Memory B cell (primary cell): Measurements from ENCODE around the gene SMAP2.

Source experiments
- ATAC-seq: fragments of 150-1000 bp; cut with Tn5 transposase; 2 replicates; pipeline ENCODE4 v1.10.0; 2021; ENCODE audit warnings: low read depth, mild to moderate bottlenecking, moderate library complexity
- DNase-seq, 2 donors: peaks; one replicate each; pipeline ENCODE4 v3.0.0; 2022; ENCODE audit warnings: low spot score in 2 of 2
- H3K27ac Mint-ChIP-seq: one replicate; pipeline ENCODE4 v1.8.0; 2022; ENCODE audit warnings: mild to moderate bottlenecking, moderate library complexity, mixed read lengths
- H3K27me3 Mint-ChIP-seq: one replicate; pipeline ENCODE4 v1.8.0; 2022; ENCODE audit warnings: mixed read lengths
- H3K36me3 Mint-ChIP-seq: one replicate; pipeline ENCODE4 v1.8.0; 2022; ENCODE audit warnings: mild to moderate bottlenecking, mixed read lengths
- H3K4me1 Mint-ChIP-seq: one replicate; pipeline ENCODE4 v1.8.0; 2022; ENCODE audit warnings: mixed read lengths
- H3K4me3 Mint-ChIP-seq: one replicate; pipeline ENCODE4 v1.8.0; 2022; ENCODE audit warnings: mild to moderate bottlenecking, moderate library complexity, mixed read lengths
- H3K9me3 Mint-ChIP-seq: one replicate; pipeline ENCODE4 v1.8.0; 2022; ENCODE audit warnings: mixed read lengths

The SMAP2 gene

DNA sequence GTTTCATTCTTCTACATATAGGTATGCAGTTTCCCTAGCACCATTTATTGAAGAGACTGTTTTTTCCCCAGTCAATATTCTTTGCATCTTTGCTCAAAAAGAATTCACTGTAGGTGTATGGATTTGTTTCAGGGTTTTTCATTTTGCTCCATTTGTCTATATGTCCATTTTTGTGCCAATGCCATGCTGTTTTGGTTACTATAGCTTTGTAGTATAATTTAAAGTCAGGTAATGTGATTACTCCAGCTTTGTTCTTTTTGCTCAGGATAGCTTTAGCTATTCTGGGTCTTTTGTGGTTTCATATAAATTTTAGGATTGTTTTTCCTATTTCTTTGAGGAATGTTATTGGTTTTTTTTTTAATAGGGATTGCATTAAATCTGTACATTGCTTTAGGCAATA, 15.9 kb upstream of the SMAP2 start:
- Mint-ChIP-seq H3K36me3 (peaks cover 10% of the 10 kb centered on the region), H3K9me3 (peaks cover 5% of the 10 kb centered on the region), H3K27ac (no peak overlapping the region), H3K27me3 (no peaks in the 10 kb centered on the region), H3K4me3 (no peak overlapping the region), H3K4me1 (peaks cover 35% of the 10 kb centered on the region)
- no peak for ATAC-seq
- DNase-seq: no peak

GRCh38 chr1:40360631-40361030, 12.9 kb upstream of the SMAP2 start:
- no peak overlapping the region for H3K4me3 Mint-ChIP-seq
- no peak overlapping the region for H3K27ac Mint-ChIP-seq
- H3K4me1 Mint-ChIP-seq: peaks cover 34% of the 10 kb centered on the region
- DNase-seq: no peak
- peaks cover 5% of the 10 kb centered on the region for H3K9me3 Mint-ChIP-seq
- no peak for ATAC-seq
- peaks cover 10% of the 10 kb centered on the region for H3K36me3 Mint-ChIP-seq
- H3K27me3 Mint-ChIP-seq: no peaks in the 10 kb centered on the region

DNA sequence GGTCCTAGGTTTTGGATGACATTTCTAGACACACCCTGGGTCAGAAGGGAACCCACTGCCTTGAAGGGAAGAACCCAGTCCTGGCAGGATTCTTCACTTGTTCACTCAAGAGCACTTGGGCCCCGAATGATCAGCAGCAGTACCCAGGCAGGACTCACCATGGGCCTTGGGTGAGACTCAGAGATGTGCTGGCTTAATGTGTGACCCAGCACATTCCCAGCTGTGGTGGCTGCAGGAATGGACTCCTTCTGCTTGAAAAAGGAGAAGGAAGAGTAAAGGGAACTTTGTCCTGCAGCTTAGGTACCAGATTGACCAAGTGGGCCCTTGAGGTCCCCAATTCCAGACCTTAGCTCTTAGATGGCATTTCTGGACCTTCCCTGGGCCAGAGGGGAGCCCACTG, 12.3 kb upstream of the SMAP2 start:
- no peak for ATAC-seq
- Mint-ChIP-seq H3K36me3 (peaks cover 10% of the 10 kb centered on the region), H3K27ac (no peak overlapping the region), H3K9me3 (peaks cover 5% of the 10 kb centered on the region), H3K4me1 (peaks cover 28% of the 10 kb centered on the region), H3K27me3 (no peaks in the 10 kb centered on the region), H3K4me3 (no peak overlapping the region)
- no peak for DNase-seq

DNA sequence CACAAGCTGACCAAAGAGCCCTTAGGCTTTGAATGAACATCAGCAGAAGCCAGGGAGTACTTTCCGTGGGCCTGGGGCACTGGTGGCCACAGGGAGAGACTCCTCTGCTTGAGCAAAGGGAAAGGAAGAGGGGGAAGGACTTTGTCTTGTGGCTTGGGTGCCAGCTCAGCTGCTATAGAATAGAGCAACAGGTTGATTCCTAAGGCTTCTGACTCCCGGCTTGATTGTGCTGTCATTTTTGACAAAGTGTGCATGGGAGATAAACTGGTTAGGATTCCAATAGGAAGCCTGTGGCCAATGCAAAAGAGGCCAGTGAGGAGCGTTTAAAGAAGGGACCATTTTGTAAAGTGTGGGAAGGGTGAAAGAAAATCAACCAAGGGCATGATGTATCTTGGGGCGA, 11.9 kb upstream of the SMAP2 start:
- H3K4me1 Mint-ChIP-seq: peaks cover 24% of the 10 kb centered on the region

DNA sequence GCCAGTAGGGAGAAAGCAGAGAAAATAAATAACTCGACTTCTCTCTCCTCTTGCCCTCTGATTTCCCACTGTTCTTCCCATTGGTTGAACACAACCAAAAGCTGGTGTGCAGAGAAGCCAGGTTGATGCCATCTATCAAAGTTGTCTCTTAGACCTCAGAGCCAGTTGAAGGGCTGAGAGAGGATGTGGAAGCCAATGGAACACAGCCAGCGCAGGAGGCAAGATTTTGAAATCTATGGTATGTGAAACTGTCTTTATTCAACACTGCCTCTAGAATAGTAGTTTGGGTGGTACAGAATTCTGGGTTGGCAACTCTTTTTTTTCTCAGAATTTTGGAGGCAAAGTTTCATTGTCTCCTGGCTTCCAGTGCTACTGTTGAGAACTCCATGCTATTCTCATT, 11.3 kb upstream of the SMAP2 start:
- H3K36me3 Mint-ChIP-seq: peaks cover 10% of the 10 kb centered on the region
- H3K4me3 Mint-ChIP-seq: no peak overlapping the region
- ATAC-seq (no peak), DNase-seq (no peak)
- H3K4me1 Mint-ChIP-seq: peaks cover 19% of the 10 kb centered on the region
- peaks cover 5% of the 10 kb centered on the region for H3K9me3 Mint-ChIP-seq
- H3K27ac Mint-ChIP-seq: no peak overlapping the region
- H3K27me3 Mint-ChIP-seq: no peaks in the 10 kb centered on the region

More for the DNA sequence above, 11.9 kb upstream of the SMAP2 start:
- peaks cover 5% of the 10 kb centered on the region for H3K9me3 Mint-ChIP-seq
- H3K4me3 Mint-ChIP-seq: no peak overlapping the region
- peaks cover 10% of the 10 kb centered on the region for H3K36me3 Mint-ChIP-seq
- H3K27ac Mint-ChIP-seq: peak overlapping the region; percentile 7
- DNase-seq (no peak), ATAC-seq (no peak)
- no peaks in the 10 kb centered on the region for H3K27me3 Mint-ChIP-seq

DNA sequence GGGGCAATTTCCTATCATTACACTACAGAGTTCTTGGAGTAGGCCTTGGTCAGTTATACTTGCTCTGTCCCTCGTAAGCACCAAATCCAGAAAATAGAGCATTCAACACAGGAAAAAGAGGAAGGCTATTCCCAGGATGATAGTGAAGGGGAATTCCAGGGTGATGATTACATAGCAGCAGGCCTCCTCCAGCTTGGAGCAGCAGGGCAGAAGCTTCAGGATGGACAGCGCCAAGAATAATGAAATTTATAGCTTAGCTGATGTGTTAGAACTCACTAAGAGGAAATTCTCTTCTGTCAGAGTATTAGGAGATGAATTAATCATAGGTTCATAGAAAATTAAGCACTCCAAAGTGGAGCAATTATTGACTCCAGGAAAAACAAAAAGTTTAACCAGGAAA, 10.8 kb upstream of the SMAP2 start:
- H3K27me3 Mint-ChIP-seq: no peaks in the 10 kb centered on the region
- ATAC-seq (no peak), DNase-seq (no peak)
- H3K4me1 Mint-ChIP-seq: peaks cover 19% of the 10 kb centered on the region
- H3K9me3 Mint-ChIP-seq: peaks cover 5% of the 10 kb centered on the region
- no peak overlapping the region for H3K27ac Mint-ChIP-seq
- H3K36me3 Mint-ChIP-seq: peaks cover 10% of the 10 kb centered on the region
- H3K4me3 Mint-ChIP-seq: no peak overlapping the region

- Mint-ChIP-seq H3K36me3 (peaks cover 8% of the 10 kb centered on the region), H3K27me3 (no peaks in the 10 kb centered on the region), H3K4me1 (peaks cover 19% of the 10 kb centered on the region), H3K9me3 (peaks cover 4% of the 10 kb centered on the region), H3K27ac (peak overlapping the region; percentile 74), H3K4me3 (no peak overlapping the region)
- DNase-seq (peak in 1 of 2 donors; percentile 62), ATAC-seq (peak; percentile 100)
These were observed 9.8 kb upstream of the SMAP2 start for GRCh38 chr1:40363721-40364120.

GRCh38 chr1:40371707-40372258, 1.7 kb upstream of the SMAP2 start:
- ATAC-seq (no peak), DNase-seq (no peak)
- Mint-ChIP-seq H3K27me3 (no peaks in the 10 kb centered on the region), H3K4me3 (no peak overlapping the region), H3K27ac (peak overlapping the region; percentile 18), H3K9me3 (no peaks in the 10 kb centered on the region), H3K4me1 (peaks cover 25% of the 10 kb centered on the region), H3K36me3 (peaks cover 15% of the 10 kb centered on the region)

GRCh38 chr1:40372658-40373322, 737 bp upstream of the SMAP2 start:
- DNase-seq (no peak), ATAC-seq (no peak)
- H3K27ac Mint-ChIP-seq: peak overlapping the region; percentile 100
- no peaks in the 10 kb centered on the region for H3K27me3 Mint-ChIP-seq
- H3K4me3 Mint-ChIP-seq: peak overlapping the region; percentile 98
- no peaks in the 10 kb centered on the region for H3K9me3 Mint-ChIP-seq
- H3K36me3 Mint-ChIP-seq: peaks cover 22% of the 10 kb centered on the region
- H3K4me1 Mint-ChIP-seq: peaks cover 32% of the 10 kb centered on the region

GRCh38 chr1:40377512-40377911, 4.0 kb downstream of the SMAP2 start:
- peak overlapping the region; percentile 57 for H3K4me3 Mint-ChIP-seq
- ATAC-seq (no peak), DNase-seq (no peak)
- peaks cover 30% of the 10 kb centered on the region for H3K36me3 Mint-ChIP-seq
- no peaks in the 10 kb centered on the region for H3K27me3 Mint-ChIP-seq
- H3K27ac Mint-ChIP-seq: peak overlapping the region; percentile 100
- no peaks in the 10 kb centered on the region for H3K9me3 Mint-ChIP-seq
- H3K4me1 Mint-ChIP-seq: peaks cover 50% of the 10 kb centered on the region

GRCh38 chr1:40379785-40380452, 6.4 kb downstream of the SMAP2 start:
- Mint-ChIP-seq H3K4me3 (no peak overlapping the region), H3K27ac (peak overlapping the region; percentile 100), H3K36me3 (peaks cover 34% of the 10 kb centered on the region), H3K9me3 (no peaks in the 10 kb centered on the region), H3K27me3 (no peaks in the 10 kb centered on the region), H3K4me1 (peaks cover 58% of the 10 kb centered on the region)
- ATAC-seq (no peak), DNase-seq (no peak)

- peak overlapping the region; percentile 100 for H3K27ac Mint-ChIP-seq
- H3K27me3 Mint-ChIP-seq: no peaks in the 10 kb centered on the region
- H3K4me1 Mint-ChIP-seq: peaks cover 61% of the 10 kb centered on the region
- peaks cover 34% of the 10 kb centered on the region for H3K36me3 Mint-ChIP-seq
- peak overlapping the region; percentile 85 for H3K4me3 Mint-ChIP-seq
- DNase-seq: no peak
- no peak for ATAC-seq
- H3K9me3 Mint-ChIP-seq: no peaks in the 10 kb centered on the region
These were observed 7.3 kb downstream of the SMAP2 start for GRCh38 chr1:40380817-40381216.

DNA sequence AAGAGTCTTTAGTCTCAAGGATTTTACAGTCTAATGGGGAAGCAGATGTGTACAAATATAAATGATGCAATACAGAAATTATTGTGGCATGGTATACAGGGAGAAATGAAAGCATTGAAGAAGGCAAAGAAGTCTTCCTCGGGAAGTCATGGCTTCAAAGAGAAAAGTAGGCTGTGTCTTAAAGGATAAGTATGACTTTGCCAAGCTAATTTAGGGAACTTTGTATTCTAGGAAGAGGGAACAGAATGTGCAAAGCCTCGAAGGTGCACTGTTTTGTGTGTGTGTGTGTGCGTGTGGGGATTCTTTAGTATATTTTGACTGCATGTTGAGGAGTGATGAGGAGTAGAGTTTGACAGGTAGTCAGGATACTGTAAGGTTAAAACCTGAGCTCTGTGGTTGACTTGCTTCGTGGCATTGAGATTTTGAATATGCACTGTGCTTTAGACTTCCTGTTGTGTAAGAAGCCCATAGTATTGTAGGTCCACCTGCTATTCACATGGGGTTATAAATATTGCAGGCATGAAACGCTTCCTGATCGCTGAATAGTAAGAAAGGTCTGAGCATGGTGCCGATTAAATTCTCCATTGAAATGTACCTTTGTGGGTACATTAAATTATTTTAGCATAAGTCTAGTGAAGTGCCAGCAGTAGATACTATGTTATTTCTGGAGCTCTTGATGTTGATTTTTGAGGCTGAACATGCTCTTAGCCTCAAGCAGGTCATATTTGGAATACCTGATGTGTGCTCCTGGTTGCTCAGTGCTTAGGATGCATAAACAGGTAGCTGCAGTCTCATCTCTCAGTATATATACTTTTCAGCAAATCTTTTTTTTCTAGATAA, 8.0 kb downstream of the SMAP2 start:
- H3K4me3 Mint-ChIP-seq: peak overlapping the region; percentile 85
- peak in 1 of 2 donors; percentile 49 for DNase-seq
- peaks cover 32% of the 10 kb centered on the region for H3K36me3 Mint-ChIP-seq
- H3K9me3 Mint-ChIP-seq: no peaks in the 10 kb centered on the region
- H3K4me1 Mint-ChIP-seq: peaks cover 64% of the 10 kb centered on the region
- no peaks in the 10 kb centered on the region for H3K27me3 Mint-ChIP-seq
- peak; percentile 52 for ATAC-seq
- peak overlapping the region; percentile 100 for H3K27ac Mint-ChIP-seq

- Mint-ChIP-seq H3K4me3 (peak overlapping the region; percentile 85), H3K27ac (peak overlapping the region; percentile 100), H3K4me1 (peaks cover 62% of the 10 kb centered on the region), H3K36me3 (peaks cover 28% of the 10 kb centered on the region), H3K27me3 (no peaks in the 10 kb centered on the region), H3K9me3 (no peaks in the 10 kb centered on the region)
- no peak for DNase-seq
- no peak for ATAC-seq
These were observed 8.6 kb downstream of the SMAP2 start for GRCh38 chr1:40382108-40382460.
